H9 (cell line): Measurements from ENCODE around the gene LEFTY1. TPM values are rescaled to one million over a fixed set of nuclear protein-coding genes. Genes with fewer than 3 reads are reported as not detected.

ENCODE experiments used
- DNase-seq: peaks from one replicate; pipeline ENCODE4 v3.0.0-alpha.2; 2017
- H2AFZ ChIP-seq: one replicate; pipeline ENCODE4 v1.6.1; 2013; ENCODE audit warnings: mild to moderate bottlenecking, low read length, control low read depth, moderate library complexity
- H2AK5ac ChIP-seq: 2 replicates; pipeline ENCODE4 v1.6.1; 2013; ENCODE audit warnings: low read length, control low read depth, mixed read lengths; ENCODE audit not compliant: insufficient read length
- H2BK120ac ChIP-seq: one replicate; pipeline ENCODE4 v1.6.1; 2013; ENCODE audit warnings: low read depth, mild to moderate bottlenecking, low read length, control low read depth, inconsistent platforms; ENCODE audit not compliant: poor library complexity, severe bottlenecking
- H2BK12ac ChIP-seq: 2 replicates; pipeline ENCODE4 v1.6.1; 2013; ENCODE audit warnings: low read length, control low read depth, mixed read lengths, low read depth; ENCODE audit not compliant: insufficient read length
- H2BK15ac ChIP-seq: 2 replicates; pipeline ENCODE4 v1.6.1; 2013; ENCODE audit warnings: low read depth, low read length, control low read depth
- H2BK20ac ChIP-seq: one replicate; pipeline ENCODE4 v1.6.1; 2013; ENCODE audit warnings: low read depth, mild to moderate bottlenecking, low read length, control low read depth, inconsistent platforms; ENCODE audit not compliant: poor library complexity, severe bottlenecking
- H2BK5ac ChIP-seq: 2 replicates; pipeline ENCODE4 v1.6.1; 2013; ENCODE audit warnings: low read length, control low read depth, mixed read lengths; ENCODE audit not compliant: insufficient read length
- H3K14ac ChIP-seq: 2 replicates; pipeline ENCODE4 v1.6.1; 2013; ENCODE audit warnings: low read length, control low read depth; ENCODE audit not compliant: insufficient read depth
- H3K18ac ChIP-seq: 2 replicates; pipeline ENCODE4 v1.6.1; 2013; ENCODE audit warnings: low read depth, mild to moderate bottlenecking, mixed read lengths, low read length, control low read depth; ENCODE audit not compliant: insufficient read length
- H3K23ac ChIP-seq: 2 replicates; pipeline ENCODE4 v1.6.1; 2013; ENCODE audit warnings: low read length, control low read depth, mixed read lengths, low read depth; ENCODE audit not compliant: insufficient read length
- H3K23me2 ChIP-seq: 2 replicates; pipeline ENCODE4 v1.6.1; 2013; ENCODE audit warnings: low read depth, mild to moderate bottlenecking, mixed read lengths, low read length, control low read depth; ENCODE audit not compliant: insufficient read length, poor library complexity, severe bottlenecking
- H3K27ac ChIP-seq: 2 replicates; pipeline ENCODE4 v1.5.1; 2013; ENCODE audit warnings: low read length, control low read depth, mixed read lengths, low read depth; ENCODE audit not compliant: insufficient read length
- H3K27me3 ChIP-seq: 2 replicates; pipeline ENCODE4 v1.6.1; 2013; ENCODE audit warnings: low read length, control low read depth, inconsistent platforms; ENCODE audit not compliant: insufficient read depth
- H3K4ac ChIP-seq: 2 replicates; pipeline ENCODE4 v1.6.1; 2013; ENCODE audit warnings: low read depth, mild to moderate bottlenecking, control low read depth, inconsistent platforms, low read length, moderate library complexity
- H3K4me1 ChIP-seq: 2 replicates; pipeline ENCODE4 v1.6.1; 2013; ENCODE audit warnings: low read length, control low read depth, inconsistent platforms; ENCODE audit not compliant: insufficient read depth
- H3K4me2 ChIP-seq: 2 replicates; pipeline ENCODE4 v1.6.1; 2013; ENCODE audit warnings: low read length, control low read depth, mixed read lengths; ENCODE audit not compliant: insufficient read length, insufficient read depth
- H3K56ac ChIP-seq: 2 replicates; pipeline ENCODE4 v1.6.1; 2013; ENCODE audit warnings: low read depth, mild to moderate bottlenecking, mixed read lengths, low read length, control low read depth; ENCODE audit not compliant: insufficient read length
- H3K79me1 ChIP-seq: 2 replicates; pipeline ENCODE4 v1.6.1; 2013; ENCODE audit warnings: low read depth, mild to moderate bottlenecking, moderate library complexity, low read length, control low read depth, inconsistent platforms; ENCODE audit not compliant: insufficient read depth, poor library complexity, severe bottlenecking
- H3K79me2 ChIP-seq: 2 replicates; pipeline ENCODE4 v1.6.1; 2013; ENCODE audit warnings: low read length, control low read depth, inconsistent platforms; ENCODE audit not compliant: insufficient read depth
- H3K9ac ChIP-seq: 2 replicates; pipeline ENCODE4 v1.6.1; 2013; ENCODE audit warnings: low read length, control low read depth, mixed read lengths; ENCODE audit not compliant: insufficient read length; ENCODE audit errors: extremely low read depth
- H3K9me3 ChIP-seq: one replicate; pipeline ENCODE4 v1.6.1; 2013; ENCODE audit warnings: low read depth, low read length, inconsistent platforms; ENCODE audit not compliant: control insufficient read depth
- H3T11ph ChIP-seq: one replicate; pipeline ENCODE4 v1.6.1; 2013; ENCODE audit warnings: mild to moderate bottlenecking, low read length, control low read depth, inconsistent platforms
- H4K20me1 ChIP-seq: one replicate; pipeline ENCODE4 v1.6.1; 2013; ENCODE audit not compliant: control insufficient read depth, insufficient read length, insufficient read depth
- H4K5ac ChIP-seq: 2 replicates; pipeline ENCODE4 v1.6.1; 2013; ENCODE audit warnings: low read depth, mild to moderate bottlenecking, mixed read lengths, low read length, control low read depth; ENCODE audit not compliant: insufficient read length
- H4K8ac ChIP-seq: replicated peaks from 2 replicates; pipeline ENCODE4 v1.6.1; 2013; ENCODE audit warnings: low read length, control low read depth, mixed read lengths, low read depth; ENCODE audit not compliant: insufficient read length
- H4K91ac ChIP-seq: 2 replicates; pipeline ENCODE4 v1.6.1; 2013; ENCODE audit warnings: low read depth, mild to moderate bottlenecking, moderate library complexity, mixed read lengths, low read length, control low read depth; ENCODE audit not compliant: insufficient read length
- H3K27ac Mint-ChIP-seq, 3 experiments: 2 replicates in 2 of 3; 3 replicates in 1 of 3; pipeline ENCODE4 v1.8.0; 2020 to 2021; ENCODE audit warnings: mixed read lengths in 3 of 3, mild to moderate bottlenecking in 1 of 3, moderate library complexity in 1 of 3
- H3K27me3 Mint-ChIP-seq: 2 replicates; pipeline ENCODE4 v1.8.0; 2021; ENCODE audit warnings: low read depth, mild to moderate bottlenecking, moderate library complexity, mixed read lengths
- H3K36me3 Mint-ChIP-seq, 3 experiments: 2 replicates in 2 of 3; 3 replicates in 1 of 3; pipeline ENCODE4 v1.8.0; 2020 to 2021; ENCODE audit warnings: low read depth in 3 of 3, mixed read lengths in 3 of 3; ENCODE audit not compliant: insufficient read depth in 1 of 3
- H3K4me1 Mint-ChIP-seq, 2 experiments: 2 replicates each; pipeline ENCODE4 v1.8.0; 2020; ENCODE audit warnings: mixed read lengths in 2 of 2
- H3K4me3 Mint-ChIP-seq, 2 experiments: 2 replicates in 1 of 2; 3 replicates in 1 of 2; pipeline ENCODE4 v1.8.0; 2020 to 2021; ENCODE audit warnings: mild to moderate bottlenecking in 2 of 2, mixed read lengths in 2 of 2, moderate library complexity in 1 of 2
- H3K9me3 Mint-ChIP-seq, 2 experiments: 2 replicates in 1 of 2; 3 replicates in 1 of 2; pipeline ENCODE4 v1.8.0; 2020; ENCODE audit warnings: mild to moderate bottlenecking in 2 of 2, mixed read lengths in 2 of 2, moderate library complexity in 1 of 2
- WGBS: extraction: QIAGEN DNeasy Blood & Tissue Kit; methylation state at CpG from one replicate; pipeline ENCODE4 v1.1.7; 2013; ENCODE audit warnings: missing lambda C conversion rate, low lambda C conversion rate, mixed read lengths; ENCODE audit not compliant: insufficient read length; ENCODE audit errors: extremely low coverage; 5-methylcytosine and 5-hydroxymethylcytosine counted together
- total RNA-seq: library from RNA; stranded (reverse); gene quantifications from 2 replicates; pipeline ENCODE4 v1.2.1, GENCODE V29; 2021
- TF ChIP-seq, protein P1 (sequence below): fragments of 200-600 bp; sonication (generic); conservative IDR thresholded peaks from 3 replicates; pipeline ENCODE4 v1.8.0; 2021; ENCODE audit warnings: antibody characterized with exemption, mild to moderate bottlenecking

LEFTY1 gene
- total RNA-seq, 1 experiment from 2014 or later = 107 TPM

GRCh38 chr1:225915538-225915991, 26.6 kb upstream of the LEFTY1 start:
- Mint-ChIP-seq H3K4me3 (no peak overlapping the region), H3K27me3 (peaks cover 5% of the 10 kb centered on the region; the same call in 1 of the 2 replicates), H3K27ac (peak overlapping the region in 2 of 3 experiments; percentile 7 to 22; a peak in 3 of 7 replicates), H3K9me3 (no peaks in the 10 kb centered on the region), H3K36me3 (peaks cover 20 to 37% (median 32%) of the 10 kb centered on the region in 3 experiments; a peak in 6 of 7 replicates), H3K4me1 (peaks cover 5 to 10% of the 10 kb centered on the region in 2 experiments; a peak in 3 of 4 replicates)
- no peaks in the 10 kb centered on the region for H3K27me3 ChIP-seq
- no peak overlapping the region for H4K91ac ChIP-seq
- H3K9ac ChIP-seq = no peak overlapping the region
- no peaks in the 10 kb centered on the region; the same call in 1 of the 2 replicates for H3K4me1 ChIP-seq
- no peak overlapping the region for H4K5ac ChIP-seq
- H3K18ac ChIP-seq = no peak overlapping the region
- H3T11ph ChIP-seq = no peak overlapping the region
- no peak overlapping the region for H2AK5ac ChIP-seq
- H3K56ac ChIP-seq = no peak overlapping the region
- no peak overlapping the region for H2BK15ac ChIP-seq
- H3K9me3 ChIP-seq = no peaks in the 10 kb centered on the region
- H3K4me2 ChIP-seq = no peak overlapping the region
- no peak overlapping the region for H2BK5ac ChIP-seq
- no peak overlapping the region for H3K27ac ChIP-seq
- WGBS = no CpG with 5 or more reads among the region's 7 CpGs
- no peak overlapping the region for H4K8ac ChIP-seq
- no peak overlapping the region for H3K14ac ChIP-seq
- no peak overlapping the region for H3K23ac ChIP-seq
- no peak overlapping the region for H3K4ac ChIP-seq
- H2BK12ac ChIP-seq = no peak overlapping the region
- no peaks in the 10 kb centered on the region for H4K20me1 ChIP-seq
- no peak overlapping the region for H2AFZ ChIP-seq
- H3K79me2 ChIP-seq = no peaks in the 10 kb centered on the region
- no peak overlapping the region for H2BK20ac ChIP-seq
- no peak overlapping the region for H2BK120ac ChIP-seq
- no peaks in the 10 kb centered on the region for H3K79me1 ChIP-seq
- TF ChIP-seq, protein P1, sequence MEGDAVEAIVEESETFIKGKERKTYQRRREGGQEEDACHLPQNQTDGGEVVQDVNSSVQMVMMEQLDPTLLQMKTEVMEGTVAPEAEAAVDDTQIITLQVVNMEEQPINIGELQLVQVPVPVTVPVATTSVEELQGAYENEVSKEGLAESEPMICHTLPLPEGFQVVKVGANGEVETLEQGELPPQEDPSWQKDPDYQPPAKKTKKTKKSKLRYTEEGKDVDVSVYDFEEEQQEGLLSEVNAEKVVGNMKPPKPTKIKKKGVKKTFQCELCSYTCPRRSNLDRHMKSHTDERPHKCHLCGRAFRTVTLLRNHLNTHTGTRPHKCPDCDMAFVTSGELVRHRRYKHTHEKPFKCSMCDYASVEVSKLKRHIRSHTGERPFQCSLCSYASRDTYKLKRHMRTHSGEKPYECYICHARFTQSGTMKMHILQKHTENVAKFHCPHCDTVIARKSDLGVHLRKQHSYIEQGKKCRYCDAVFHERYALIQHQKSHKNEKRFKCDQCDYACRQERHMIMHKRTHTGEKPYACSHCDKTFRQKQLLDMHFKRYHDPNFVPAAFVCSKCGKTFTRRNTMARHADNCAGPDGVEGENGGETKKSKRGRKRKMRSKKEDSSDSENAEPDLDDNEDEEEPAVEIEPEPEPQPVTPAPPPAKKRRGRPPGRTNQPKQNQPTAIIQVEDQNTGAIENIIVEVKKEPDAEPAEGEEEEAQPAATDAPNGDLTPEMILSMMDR = no peak
- H3K23me2 ChIP-seq = no peaks in the 10 kb centered on the region
- no peak for DNase-seq
